HCT116 (cell line): Measurements from ENCODE around the gene KNDC1. TPM values are rescaled to one million over a fixed set of nuclear protein-coding genes. Genes with fewer than 3 reads are reported as not detected.

Experiments
- ATAC-seq: fragments of 200-7000 bp; cut with Tn5 transposase; 2 replicates; pipeline ENCODE4 v1.9.1; 2020; ENCODE audit warnings: mild to moderate bottlenecking, moderate library complexity
- BruUV-seq: library from RNA; stranded (reverse); fragments of 400-500 nt; replicated peaks from 2 replicates; lab custom pipeline; 2021; lab: Mats Ljungman, UMichigan
- CTCF ChIA-PET: fragments of 300-600 bp; sonication (Branson Sonifier 250); formaldehyde crosslinking; loops from one replicate; lab custom pipeline; 2021; ENCODE audit warnings: antibody characterized with exemption; lab: Charles Lee
- POLR2A ChIA-PET: fragments of 300-600, 350-600 bp; sonication (Branson Sonifier 250); formaldehyde crosslinking; loops from one replicate; lab custom pipeline; 2021; ENCODE audit warnings: antibody characterized with exemption; lab: Charles Lee
- RAD21 ChIA-PET, 2 experiments: fragments of 300-600 bp; sonication (Branson Sonifier 250); formaldehyde crosslinking; loops; one replicate each; lab custom pipeline; 2023; ENCODE audit warnings: low total read pairs in 2 of 2; ENCODE audit not compliant: uncharacterized antibody in 2 of 2, unreplicated experiment in 2 of 2, low non-redundant PET in 1 of 2; lab: Charles Lee
- DNase-seq: peaks from one replicate; pipeline ENCODE4 v3.0.0-alpha.2; 2010; ENCODE audit warnings: low read depth, low spot score
- H2AFZ ChIP-seq: fragments of 200-600 bp; shearing (Covaris generic), sonication (generic); 2 replicates; pipeline ENCODE4 v1.6.1; 2017; ENCODE audit warnings: low read depth, mixed run types, mixed read lengths, antibody characterized with exemption, low read length; ENCODE audit not compliant: poor library complexity, severe bottlenecking
- H3K27ac ChIP-seq: 2 replicates; pipeline ENCODE4 v1.5.1; 2012; ENCODE audit warnings: low read depth, low read length
- H3K27me3 ChIP-seq: fragments of 200-600 bp; sonication (generic); 2 replicates; pipeline ENCODE4 v1.6.1; 2016; ENCODE audit warnings: mixed run types, low read length, mixed read lengths; ENCODE audit not compliant: insufficient read depth
- H3K36me3 ChIP-seq, 2 experiments: fragments of 200-500 bp in 1 of 2; fragments of 200-600 bp in 1 of 2; sonication (Bioruptor generic) in 1 of 2; sonication (generic) in 1 of 2; 2 replicates each; pipeline versions ENCODE4 v1.5.1 to v1.6.1; 2014 to 2016; ENCODE audit warnings: low read length in 2 of 2, inconsistent platforms in 1 of 2, mixed read lengths in 1 of 2, mixed run types in 1 of 2; ENCODE audit not compliant: insufficient read depth in 2 of 2, control insufficient read depth in 1 of 2
- H3K4me1 ChIP-seq, 2 experiments: fragments of 200-600 bp in 1 of 2; sonication (generic) in 1 of 2; 2 replicates each; pipeline versions ENCODE4 v1.5.1 to v1.6.1; 2012 to 2017; ENCODE audit warnings: low read length in 2 of 2, inconsistent platforms in 1 of 2, mild to moderate bottlenecking in 1 of 2, mixed read lengths in 1 of 2, mixed run types in 1 of 2, moderate library complexity in 1 of 2; ENCODE audit not compliant: insufficient read depth in 2 of 2, control insufficient read depth in 1 of 2
- H3K4me2 ChIP-seq: fragments of 200-600 bp; sonication (generic); 2 replicates; pipeline ENCODE4 v1.6.1; 2017; ENCODE audit warnings: mixed run types, low read length, mixed read lengths
- H3K4me3 ChIP-seq, 2 experiments: fragments of 200-600 bp in 1 of 2; sonication (generic) in 1 of 2; replicated peaks in 1 of 2; 2 replicates each; pipeline ENCODE4 v1.5.1; 2011 to 2016; ENCODE audit warnings: low read length in 2 of 2, control low read depth in 1 of 2, low read depth in 1 of 2, mild to moderate bottlenecking in 1 of 2, mixed read lengths in 1 of 2, mixed run types in 1 of 2
- H3K79me2 ChIP-seq: fragments of 200-600 bp; sonication (generic); 2 replicates; pipeline ENCODE4 v1.6.1; 2017; ENCODE audit warnings: mild to moderate bottlenecking, mixed run types, low read length, moderate library complexity, mixed read lengths; ENCODE audit not compliant: insufficient read depth
- H3K9ac ChIP-seq: fragments of 200-600 bp; sonication (generic); 2 replicates; pipeline ENCODE4 v1.6.1; 2016; ENCODE audit warnings: low read length, mixed read lengths
- H3K9me2 ChIP-seq: fragments of 200-600 bp; sonication (generic), shearing (Covaris generic); 2 replicates; pipeline ENCODE4 v1.6.1; 2017; ENCODE audit warnings: mixed run types, mild to moderate bottlenecking, moderate library complexity; ENCODE audit not compliant: insufficient read depth
- H3K9me3 ChIP-seq, 2 experiments: fragments of 200-500 bp in 1 of 2; fragments of 200-600 bp in 1 of 2; sonication (Bioruptor generic) in 1 of 2; sonication (generic) in 1 of 2; 2 replicates each; pipeline ENCODE4 v1.6.1; 2014 to 2017; ENCODE audit warnings: low read length in 2 of 2, mixed read lengths in 2 of 2, inconsistent platforms in 1 of 2, low read depth in 1 of 2, mild to moderate bottlenecking in 1 of 2, mixed run types in 1 of 2, moderate library complexity in 1 of 2; ENCODE audit not compliant: control insufficient read depth in 1 of 2, insufficient read depth in 1 of 2
- H4K20me1 ChIP-seq: fragments of 200-600 bp; sonication (generic), shearing (Covaris generic); 2 replicates; pipeline ENCODE4 v1.6.1; 2017; ENCODE audit warnings: mixed run types, mild to moderate bottlenecking, moderate library complexity; ENCODE audit not compliant: insufficient read depth
- ATF3 ChIP-seq: IDR thresholded peaks from 2 replicates; pipeline ENCODE4 v1.6.1; 2012
- CEBPB ChIP-seq: IDR thresholded peaks from 2 replicates; pipeline ENCODE4 v1.6.1; 2012; ENCODE audit warnings: low read depth
- EGR1 ChIP-seq: IDR thresholded peaks from 2 replicates; pipeline ENCODE4 v1.6.1; 2012; ENCODE audit warnings: low read depth
- ELF1 ChIP-seq: IDR thresholded peaks from 2 replicates; pipeline ENCODE4 v1.6.1; 2012; ENCODE audit warnings: low read depth, borderline replicate concordance
- EZH2 ChIP-seq: fragments of 200-600 bp; sonication (generic); IDR thresholded peaks from 2 replicates; pipeline ENCODE4 v1.6.1; 2017; ENCODE audit warnings: antibody characterized with exemption, mixed run types
- EZH2phosphoT487 ChIP-seq: fragments of 200-600 bp; IDR thresholded peaks from 2 replicates; pipeline ENCODE4 v1.6.1; 2018; ENCODE audit warnings: antibody characterized with exemption, borderline replicate concordance
- FOSL1 ChIP-seq: IDR thresholded peaks from 2 replicates; pipeline ENCODE4 v1.6.1; 2012; ENCODE audit warnings: low read depth
- JUND ChIP-seq: IDR thresholded peaks from 2 replicates; pipeline ENCODE4 v1.6.1; 2012
- POLR2AphosphoS5 ChIP-seq: IDR thresholded peaks from 2 replicates; pipeline ENCODE4 v1.6.1; 2011; ENCODE audit warnings: mild to moderate bottlenecking, low read depth, low read length, moderate library complexity
- RAD21 ChIP-seq: IDR thresholded peaks from 2 replicates; pipeline ENCODE4 v1.6.1; 2012; ENCODE audit warnings: low read depth, mild to moderate bottlenecking
- SRF ChIP-seq: IDR thresholded peaks from 2 replicates; pipeline ENCODE4 v1.6.1; 2012; ENCODE audit warnings: low read depth
- TCF7L2 ChIP-seq: IDR thresholded peaks from 2 replicates; pipeline ENCODE4 v1.7.0; 2011; ENCODE audit warnings: borderline replicate concordance, inconsistent platforms; ENCODE audit not compliant: insufficient read depth, insufficient read length; ENCODE audit errors: extremely low read depth
- ZBTB33 ChIP-seq: IDR thresholded peaks from 2 replicates; pipeline ENCODE4 v1.6.1; 2011; ENCODE audit warnings: mild to moderate bottlenecking, low read length, moderate library complexity; ENCODE audit not compliant: insufficient replicate concordance; ENCODE audit errors: extremely low read depth
- ZFX ChIP-seq: fragments of 450-650 bp; IDR thresholded peaks from 2 replicates; pipeline ENCODE4 v1.6.1; 2017
- ZNF274 ChIP-seq: fragments of 200-500 bp; sonication (Bioruptor generic); IDR thresholded peaks from 2 replicates; pipeline ENCODE4 v1.6.1; 2014; ENCODE audit warnings: mild to moderate bottlenecking, low read depth, low read length, inconsistent platforms
- intact Hi-C: fragments of 100-400 bp; cut with micrococcal nuclease; formaldehyde crosslinking; loops from 2 replicates; pipeline ENCODE4 v1.10.0; 2022
- total RNA-seq: library from RNA; stranded (reverse); gene quantifications from one replicate; pipeline ENCODE4 v1.2.1, GENCODE V29; 2021; ENCODE audit not compliant: unreplicated experiment

Gene KNDC1
- total RNA-seq, 1 experiment from 2014 or later = 3.6 TPM

DNA sequence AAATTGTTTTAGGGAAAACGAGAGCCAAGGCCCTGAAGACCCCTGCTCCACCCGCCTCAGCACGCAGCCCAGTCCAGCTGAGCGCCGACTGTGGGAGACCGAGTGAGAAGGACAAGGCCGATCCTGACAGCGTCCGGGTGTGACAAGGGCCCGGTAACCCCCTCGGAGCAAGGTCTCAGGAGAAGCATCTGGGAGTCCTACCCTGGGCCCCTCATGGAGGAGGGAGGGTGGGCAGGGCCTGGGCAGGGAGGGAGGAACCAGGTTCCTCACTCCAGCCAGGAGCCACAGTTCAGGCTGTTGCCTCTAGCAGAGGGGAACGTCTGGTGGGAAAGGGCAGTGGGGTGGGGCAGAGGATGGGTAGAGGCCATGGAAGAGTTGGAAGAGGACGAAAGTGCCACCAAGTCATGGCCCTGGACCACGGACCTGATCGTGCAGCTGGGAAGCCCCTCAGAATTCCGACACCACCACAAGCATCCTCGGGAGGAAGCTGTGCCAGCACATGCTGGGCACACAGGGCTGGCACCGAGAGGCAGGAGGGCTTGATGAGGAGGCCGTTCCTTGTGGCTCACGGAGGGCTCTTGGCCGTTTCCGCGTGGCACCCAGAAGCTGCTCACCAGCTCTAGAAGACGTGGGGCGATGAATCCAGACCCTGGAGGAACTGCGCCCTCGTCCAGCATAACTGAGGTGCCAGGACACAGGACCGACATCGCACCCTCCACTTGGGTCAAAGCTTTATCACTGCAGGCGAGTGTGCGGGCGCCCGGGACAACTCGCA, 2.2 kb upstream of the KNDC1 start:
- BruUV-seq = no TSS peak
- RAD21 ChIA-PET = no interaction called here
- TF ChIP-seq ZFX = no peak
- TF ChIP-seq CEBPB = no peak
- TF ChIP-seq EZH2phosphoT487 = no peak
- TF ChIP-seq TCF7L2 = no peak
- no peak for TF ChIP-seq EGR1
- no peak for TF ChIP-seq FOSL1
- no peak for TF ChIP-seq ELF1
- TF ChIP-seq EZH2 = no peak
- TF ChIP-seq ZNF274 = no peak
- POLR2A ChIA-PET = no interaction called here
- Histone ChIP-seq H3K36me3 (no peaks in the 10 kb centered on the region), H3K4me2 (no peak overlapping the region), H3K9me3 (no peaks in the 10 kb centered on the region), H3K9me2 (no peaks in the 10 kb centered on the region), H4K20me1 (no peaks in the 10 kb centered on the region), H3K27ac (no peak overlapping the region), H3K79me2 (no peaks in the 10 kb centered on the region), H3K9ac (no peak overlapping the region), H3K4me3 (no peak overlapping the region), H2AFZ (no peak overlapping the region), H3K4me1 (peaks cover 0 to 5% of the 10 kb centered on the region in 2 experiments; a peak in 1 of 4 replicates), H3K27me3 (no peaks in the 10 kb centered on the region)
- CTCF ChIA-PET = no interaction called here
- ATAC-seq (no peak), DNase-seq (no peak)
- intact Hi-C loops = no loop called here

- Histone ChIP-seq H3K4me1 (peaks cover 0 to 5% of the 10 kb centered on the region in 2 experiments; a peak in 1 of 4 replicates), H3K79me2 (no peaks in the 10 kb centered on the region), H3K4me2 (no peak overlapping the region), H3K36me3 (no peaks in the 10 kb centered on the region), H4K20me1 (no peaks in the 10 kb centered on the region), H3K9me2 (no peaks in the 10 kb centered on the region), H2AFZ (no peak overlapping the region), H3K9ac (no peak overlapping the region), H3K4me3 (no peak overlapping the region), H3K27me3 (no peaks in the 10 kb centered on the region), H3K27ac (no peak overlapping the region), H3K9me3 (no peaks in the 10 kb centered on the region)
- BruUV-seq = no TSS peak
- ChIA-PET CTCF (no interaction called here), RAD21 (no interaction called here), POLR2A (no interaction called here)
- no peak for DNase-seq
- ATAC-seq = no peak
- intact Hi-C loops = no loop called here
- TF ChIP-seq CEBPB = no peak
- no peak for TF ChIP-seq EZH2phosphoT487
- TF ChIP-seq EGR1 = no peak
- TF ChIP-seq SRF = no peak
- no peak for TF ChIP-seq TCF7L2
- TF ChIP-seq JUND = no peak
- no peak for TF ChIP-seq POLR2AphosphoS5
- TF ChIP-seq RAD21 = no peak
- no peak for TF ChIP-seq ZBTB33
- TF ChIP-seq ZNF274 = no peak
- no peak for TF ChIP-seq ATF3
These were observed 1.6 kb upstream of the KNDC1 start for GRCh38 chr10:133158437-133158755.
